SU-DHL-6 (cell line): Measurements from ENCODE around the gene IL36B.

Source experiments
- H2AFZ ChIP-seq: fragments of 200-600 bp; sonication (generic); 2 replicates; pipeline ENCODE4 v1.6.1; 2014; ENCODE audit warnings: low read depth, mild to moderate bottlenecking, moderate library complexity, mixed read lengths, antibody characterized with exemption, low read length; ENCODE audit not compliant: severe bottlenecking
- H3F3A ChIP-seq: fragments of 200-600 bp; shearing (Covaris generic); 2 replicates; pipeline ENCODE4 v1.6.0; 2016; ENCODE audit warnings: antibody characterized with exemption, mild to moderate bottlenecking; ENCODE audit not compliant: insufficient read depth
- H3K27ac ChIP-seq: fragments of 200-600 bp; sonication (generic); 2 replicates; pipeline ENCODE4 v1.5.1; 2016; ENCODE audit warnings: low read depth, mild to moderate bottlenecking, low read length, moderate library complexity, mixed read lengths
- H3K27me3 ChIP-seq: fragments of 200-600 bp; sonication (generic), shearing (Covaris generic); 2 replicates; pipeline ENCODE4 v1.6.0; 2014; ENCODE audit warnings: mild to moderate bottlenecking, low read length
- H3K36me3 ChIP-seq: fragments of 200-600 bp; sonication (generic); 2 replicates; pipeline ENCODE4 v1.6.1; 2014; ENCODE audit warnings: mild to moderate bottlenecking, low read length, mixed read lengths
- H3K4me2 ChIP-seq: fragments of 300-600, 200-600 bp; shearing (Covaris generic), sonication (generic); 2 replicates; pipeline ENCODE4 v1.6.0; 2014; ENCODE audit warnings: low read length, low read depth, mild to moderate bottlenecking; ENCODE audit not compliant: poor library complexity, severe bottlenecking
- H3K4me3 ChIP-seq: fragments of 200-600 bp; sonication (generic); 2 replicates; pipeline ENCODE4 v1.5.1; 2014; ENCODE audit warnings: antibody characterized with exemption, low read length, mild to moderate bottlenecking, mixed read lengths; ENCODE audit not compliant: insufficient read depth, poor library complexity, severe bottlenecking
- H3K79me2 ChIP-seq: fragments of 200-600 bp; sonication (generic); 2 replicates; pipeline ENCODE4 v1.6.1; 2014; ENCODE audit warnings: mild to moderate bottlenecking, low read length, moderate library complexity; ENCODE audit not compliant: insufficient read depth
- H3K9ac ChIP-seq: fragments of 200-600 bp; sonication (generic); 2 replicates; pipeline ENCODE4 v1.7.0; 2014; ENCODE audit warnings: mild to moderate bottlenecking, low read length
- H3K9me2 ChIP-seq: fragments of 200-600 bp; sonication (generic); replicated peaks from 2 replicates; pipeline ENCODE4 v1.6.1; 2014; ENCODE audit warnings: low read length; ENCODE audit not compliant: insufficient read depth
- H3K9me3 ChIP-seq: fragments of 200-600 bp; sonication (generic); 2 replicates; pipeline ENCODE4 v1.6.1; 2014; ENCODE audit warnings: low read length, mixed read lengths; ENCODE audit not compliant: insufficient read depth
- H4K20me1 ChIP-seq: fragments of 200-600 bp; sonication (generic); 2 replicates; pipeline ENCODE4 v1.6.1; 2014; ENCODE audit warnings: low read depth, mild to moderate bottlenecking, antibody characterized with exemption, low read length, moderate library complexity, mixed read lengths
- EZH2phosphoT487 ChIP-seq: fragments of 200-600 bp; sonication (generic), shearing (Covaris generic); conservative IDR thresholded peaks from 2 replicates; pipeline ENCODE4 v1.6.1; 2018; ENCODE audit warnings: mild to moderate bottlenecking, antibody characterized with exemption, low read length, moderate library complexity, mixed read lengths
- TF ChIP-seq, protein P1 (sequence below): fragments of 200-600 bp; sonication (generic); IDR thresholded peaks from one replicate; pipeline ENCODE4 v1.5.1; 2017; ENCODE audit warnings: antibody characterized with exemption, mild to moderate bottlenecking, low read length, moderate library complexity; ENCODE audit not compliant: insufficient read depth, poor library complexity, severe bottlenecking

IL36B gene

DNA sequence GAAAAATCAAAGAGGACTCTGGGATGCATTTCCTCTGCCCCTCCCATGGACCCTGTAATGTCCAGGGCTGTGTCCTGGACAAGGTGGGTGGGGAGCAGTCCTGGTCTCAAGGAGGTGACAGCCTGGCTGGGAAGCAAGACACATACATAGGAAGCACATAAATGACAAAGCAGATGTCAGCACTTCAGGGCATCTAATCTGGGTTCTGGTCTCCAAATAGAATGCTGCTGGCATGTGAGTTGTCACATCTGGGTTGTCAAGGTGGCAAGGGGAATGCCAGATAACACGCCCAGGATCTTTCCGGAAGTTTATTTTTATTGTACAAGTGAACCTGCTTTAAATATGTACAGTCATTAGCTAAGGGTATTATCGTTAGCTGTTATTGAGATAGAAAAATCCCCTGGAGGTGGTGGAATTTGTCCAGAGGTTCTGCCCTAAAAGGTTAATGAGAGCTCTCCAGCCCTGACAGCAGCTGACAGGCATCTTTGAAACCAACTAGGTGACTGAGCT, 20.7 kb upstream of the IL36B start:
- no peak overlapping the region for H3K27ac ChIP-seq
- no peaks in the 10 kb centered on the region for H4K20me1 ChIP-seq
- H3K27me3 ChIP-seq: no peaks in the 10 kb centered on the region
- H3F3A ChIP-seq: no peaks in the 10 kb centered on the region
- H3K9me2 ChIP-seq: no peaks in the 10 kb centered on the region
- no peaks in the 10 kb centered on the region for H3K79me2 ChIP-seq
- H3K4me2 ChIP-seq: no peak overlapping the region
- H2AFZ ChIP-seq: no peak overlapping the region
- no peak overlapping the region for H3K4me3 ChIP-seq
- TF ChIP-seq EZH2phosphoT487: no peak
- TF ChIP-seq, protein P1, sequence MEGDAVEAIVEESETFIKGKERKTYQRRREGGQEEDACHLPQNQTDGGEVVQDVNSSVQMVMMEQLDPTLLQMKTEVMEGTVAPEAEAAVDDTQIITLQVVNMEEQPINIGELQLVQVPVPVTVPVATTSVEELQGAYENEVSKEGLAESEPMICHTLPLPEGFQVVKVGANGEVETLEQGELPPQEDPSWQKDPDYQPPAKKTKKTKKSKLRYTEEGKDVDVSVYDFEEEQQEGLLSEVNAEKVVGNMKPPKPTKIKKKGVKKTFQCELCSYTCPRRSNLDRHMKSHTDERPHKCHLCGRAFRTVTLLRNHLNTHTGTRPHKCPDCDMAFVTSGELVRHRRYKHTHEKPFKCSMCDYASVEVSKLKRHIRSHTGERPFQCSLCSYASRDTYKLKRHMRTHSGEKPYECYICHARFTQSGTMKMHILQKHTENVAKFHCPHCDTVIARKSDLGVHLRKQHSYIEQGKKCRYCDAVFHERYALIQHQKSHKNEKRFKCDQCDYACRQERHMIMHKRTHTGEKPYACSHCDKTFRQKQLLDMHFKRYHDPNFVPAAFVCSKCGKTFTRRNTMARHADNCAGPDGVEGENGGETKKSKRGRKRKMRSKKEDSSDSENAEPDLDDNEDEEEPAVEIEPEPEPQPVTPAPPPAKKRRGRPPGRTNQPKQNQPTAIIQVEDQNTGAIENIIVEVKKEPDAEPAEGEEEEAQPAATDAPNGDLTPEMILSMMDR: no peak
- no peaks in the 10 kb centered on the region for H3K36me3 ChIP-seq
- no peak overlapping the region for H3K9ac ChIP-seq
- H3K9me3 ChIP-seq: no peaks in the 10 kb centered on the region

DNA sequence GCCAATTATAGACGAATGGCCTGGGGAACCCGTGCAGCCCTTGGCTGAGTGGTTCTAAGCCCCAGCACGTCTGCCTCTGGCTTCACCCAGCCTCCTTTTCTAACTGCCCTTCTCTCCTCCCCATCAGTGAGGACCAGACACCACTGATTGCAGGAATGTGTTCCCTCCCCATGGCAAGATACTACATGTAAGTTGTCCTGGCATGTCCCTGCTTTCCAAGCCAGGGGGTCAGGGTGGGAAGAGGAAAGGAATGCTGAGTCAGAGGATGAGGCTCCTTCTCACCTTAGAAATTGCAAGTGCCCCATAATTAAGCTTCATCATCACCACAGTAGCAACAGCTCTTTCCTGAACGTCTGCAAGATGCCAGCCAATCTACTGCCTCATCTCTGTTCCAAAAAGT, 19.9 kb upstream of the IL36B start:
- no peaks in the 10 kb centered on the region for H3K79me2 ChIP-seq
- TF ChIP-seq, protein P1: no peak
- no peak for TF ChIP-seq EZH2phosphoT487
- no peak overlapping the region for H2AFZ ChIP-seq
- H3K4me3 ChIP-seq: no peak overlapping the region
- H3K9me3 ChIP-seq: no peaks in the 10 kb centered on the region
- H3K36me3 ChIP-seq: no peaks in the 10 kb centered on the region
- no peaks in the 10 kb centered on the region for H3K27me3 ChIP-seq
- no peaks in the 10 kb centered on the region for H3F3A ChIP-seq
- H3K4me2 ChIP-seq: no peak overlapping the region
- H3K9me2 ChIP-seq: no peaks in the 10 kb centered on the region
- H4K20me1 ChIP-seq: no peaks in the 10 kb centered on the region
- H3K27ac ChIP-seq: no peak overlapping the region
- H3K9ac ChIP-seq: no peak overlapping the region

DNA sequence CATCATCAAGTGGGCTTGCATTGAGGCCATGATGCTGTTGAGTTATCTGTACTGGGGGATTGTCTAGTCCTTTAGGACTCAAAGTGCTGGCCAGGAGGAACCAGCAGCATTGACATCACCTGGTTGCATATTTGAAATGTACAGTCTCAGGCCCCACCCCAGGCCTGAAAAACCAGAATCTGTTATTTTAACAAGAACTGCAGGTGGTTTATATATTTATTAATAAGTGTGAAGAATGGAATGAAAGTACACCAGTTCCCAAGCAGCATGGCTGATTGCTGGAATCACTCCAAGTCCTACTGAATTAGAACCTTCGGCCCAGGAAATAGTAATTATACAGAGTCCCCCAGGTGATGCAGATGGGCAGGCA, 17.9 kb upstream of the IL36B start:
- Histone ChIP-seq H3K27me3 (no peaks in the 10 kb centered on the region), H3F3A (no peaks in the 10 kb centered on the region), H3K27ac (no peak overlapping the region), H3K4me2 (no peak overlapping the region), H3K36me3 (no peaks in the 10 kb centered on the region), H3K79me2 (no peaks in the 10 kb centered on the region), H3K9me2 (no peaks in the 10 kb centered on the region), H3K9me3 (no peaks in the 10 kb centered on the region), H2AFZ (no peak overlapping the region), H3K4me3 (no peak overlapping the region), H4K20me1 (no peaks in the 10 kb centered on the region), H3K9ac (no peak overlapping the region)
- TF ChIP-seq, protein P1: no peak
- TF ChIP-seq EZH2phosphoT487: no peak
